Astrocyte of the hippocampus (primary cell): ENCODE measurements around the gene CX3CR1.
"Not testable (repeated sequence)": the region's sequence is repeated elsewhere in the genome, so short reads cannot be mapped to it uniquely, and the experiment has no call there.

Experiments
- DNase-seq: peaks from one replicate; pipeline ENCODE4 v3.0.0; 2011; ENCODE audit warnings: low read depth, low spot score

Gene CX3CR1

DNA sequence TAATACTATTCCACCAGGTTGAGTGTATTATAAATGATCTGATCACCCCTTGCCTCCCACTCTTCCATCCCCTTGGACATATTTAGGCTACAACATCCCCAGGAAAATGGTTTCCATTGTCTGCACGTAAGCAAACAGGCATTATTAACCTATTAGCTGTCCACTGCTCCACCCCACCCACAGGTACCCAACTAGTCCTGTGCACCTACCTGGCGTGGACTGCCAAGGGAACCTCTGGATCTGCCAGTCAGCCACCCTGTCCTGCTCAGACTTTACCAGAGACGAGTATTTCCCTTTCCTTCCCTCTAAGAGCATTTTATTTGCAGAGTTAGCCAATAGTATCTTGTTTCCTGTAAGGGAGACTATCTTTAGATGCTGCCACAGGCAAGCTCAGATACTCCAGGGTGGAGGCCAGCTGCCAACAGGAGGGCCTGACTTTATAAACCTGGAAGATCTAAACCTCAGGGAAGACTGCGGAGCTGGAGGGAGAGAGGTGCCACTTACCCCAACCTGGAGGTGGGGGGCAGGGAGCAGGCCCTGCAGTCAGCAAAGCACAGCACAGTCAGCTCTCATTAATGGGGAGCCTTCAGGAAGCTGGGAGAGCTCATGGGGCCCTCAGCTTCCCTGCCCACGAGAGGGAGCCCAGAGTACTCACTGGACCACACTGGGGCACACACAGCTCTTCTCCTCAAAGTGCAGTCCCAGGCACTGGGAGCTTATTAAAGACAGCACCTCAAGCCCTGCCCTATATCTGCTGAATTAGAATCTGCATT, at the start of gene CX3CR1:
CX3CR1 (minus strand) TSS at position 292 of the 773 bp plus-strand sequence. CDS start 13,527 bp downstream, outside the sequence.
- DNase-seq: no peak

- no peak for DNase-seq
Observed at GRCh38 chr3:39329493-39329892, 49.7 kb upstream of the CX3CR1 start, which contains the start of gene CCR8. Gene CCR8 (plus strand): TSS chr3:39329709. CDS start chr3:39332332, 2,623 bp downstream.

GRCh38 chr3:39327746-39328349, 48.0 kb upstream of the CX3CR1 start:
- DNase-seq: no peak

DNA sequence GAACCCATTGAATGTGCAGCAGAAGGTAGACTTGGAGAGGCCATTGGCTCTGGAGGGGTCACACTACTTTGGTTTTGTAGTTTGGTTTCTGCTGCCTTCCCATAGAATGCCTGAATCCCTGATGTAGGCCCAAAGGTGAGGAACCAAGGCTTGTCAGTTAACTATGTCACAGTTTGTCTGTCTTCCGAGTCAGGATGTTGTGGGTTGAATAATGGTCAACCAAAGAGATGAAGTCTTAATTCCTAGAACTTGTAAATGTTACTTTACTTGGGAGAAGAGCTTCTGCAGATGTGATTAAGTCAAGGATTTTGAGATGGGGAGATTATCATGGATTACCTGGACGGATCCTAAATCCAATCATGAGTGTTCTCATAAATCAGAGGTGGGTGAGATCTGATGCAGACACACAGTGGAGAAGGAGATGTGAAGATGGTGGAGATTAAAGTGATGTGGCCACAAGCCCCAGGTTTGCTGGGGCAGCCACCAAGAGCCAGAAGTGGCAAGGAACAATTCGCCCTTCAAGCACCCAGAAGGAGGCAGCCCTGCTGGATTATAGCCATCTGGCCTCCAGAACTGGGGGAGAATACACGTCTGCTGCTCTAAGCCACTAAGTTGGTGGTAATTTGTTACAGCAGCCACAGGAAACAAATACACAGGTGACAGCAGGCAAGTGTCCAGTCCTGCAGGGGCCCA, 47.4 kb upstream of the CX3CR1 start:
- no peak for DNase-seq

DNA sequence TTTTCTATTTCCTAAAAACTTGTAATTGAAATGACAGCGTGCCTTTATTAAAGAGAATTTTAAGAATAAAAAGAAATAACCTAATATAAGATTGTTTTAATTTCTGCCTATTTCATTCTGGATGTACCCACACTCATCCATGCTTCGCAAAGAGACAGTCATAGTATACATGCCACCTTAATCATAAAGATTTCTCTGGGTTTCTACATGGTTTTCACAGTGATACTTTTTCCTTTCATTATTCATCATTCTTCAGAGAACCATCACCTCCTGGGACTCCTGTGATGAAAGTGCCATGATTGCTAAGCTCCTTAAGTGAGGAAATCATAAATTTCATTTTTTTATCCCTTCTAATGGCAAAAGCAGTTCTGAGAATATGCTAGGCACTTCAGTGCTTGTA, 45.4 kb upstream of the CX3CR1 start:
- no peak for DNase-seq

DNA sequence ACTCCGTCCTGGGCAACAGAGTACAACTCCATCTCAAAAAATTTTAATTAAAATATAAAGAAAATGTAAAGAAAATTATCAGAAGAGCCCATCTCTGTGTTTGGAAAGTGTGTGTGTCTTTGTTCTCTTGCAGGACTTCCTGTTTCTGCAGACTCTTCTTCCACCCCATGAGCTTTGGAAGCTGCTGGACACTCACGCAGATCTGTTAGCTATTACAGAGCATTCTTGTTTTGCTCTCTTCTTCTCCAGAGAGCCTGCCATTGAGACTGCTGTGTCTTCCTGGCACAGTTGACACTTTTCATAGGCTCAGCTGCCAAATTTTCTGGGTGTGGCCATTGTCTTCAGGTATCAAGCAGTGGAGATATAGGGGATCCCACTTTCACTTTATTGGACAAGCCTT, 43.7 kb upstream of the CX3CR1 start:
- DNase-seq: no peak

DNA sequence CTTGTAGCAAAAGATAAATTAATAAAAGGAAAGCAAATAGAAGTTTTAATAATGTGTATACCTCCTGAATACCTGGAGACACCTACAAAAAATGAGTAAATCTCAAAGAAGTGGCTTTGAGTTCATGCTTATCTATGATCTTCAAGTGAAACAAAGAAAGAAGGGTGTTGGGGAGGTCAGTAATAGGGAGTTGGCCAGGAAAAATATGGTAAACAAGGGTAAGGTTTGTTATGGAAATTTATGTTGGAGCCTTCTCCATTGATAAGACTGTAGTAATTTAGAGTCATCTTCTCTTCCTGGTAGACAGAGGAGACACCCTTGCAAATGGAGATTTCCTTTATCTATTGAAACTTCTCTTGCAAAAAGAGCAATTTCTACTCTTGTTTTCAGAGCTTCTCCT, 43.1 kb upstream of the CX3CR1 start:
- DNase-seq: no peak

GRCh38 chr3:39322209-39322715, 42.4 kb upstream of the CX3CR1 start:
- DNase-seq: not testable (repeated sequence)

- DNase-seq: not testable (repeated sequence)
Observed at GRCh38 chr3:39321574-39321983, 41.7 kb upstream of the CX3CR1 start.

DNA sequence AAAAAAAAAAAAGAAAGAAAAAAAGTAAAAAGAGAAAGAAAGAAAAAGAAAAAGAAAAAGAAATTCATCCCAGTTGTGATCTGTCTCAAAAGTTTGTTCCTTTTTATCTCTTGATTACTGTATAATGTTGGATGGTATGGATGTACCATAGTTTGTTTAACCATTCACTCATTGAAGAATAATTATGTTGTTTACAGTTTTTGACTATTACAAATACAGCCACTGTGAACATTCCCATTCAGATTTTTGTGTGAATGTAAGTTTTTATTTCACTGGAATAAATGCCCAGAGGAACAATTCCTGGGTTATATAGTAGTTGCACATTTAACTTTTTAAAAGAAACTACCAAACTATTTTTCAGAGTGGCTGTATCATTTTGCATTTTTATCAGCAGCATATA, 39.4 kb upstream of the CX3CR1 start:
- no peak for DNase-seq

GRCh38 chr3:39318301-39318700, 38.5 kb upstream of the CX3CR1 start:
- no peak for DNase-seq

- no peak for DNase-seq
Observed at GRCh38 chr3:39317571-39318169, 37.8 kb upstream of the CX3CR1 start.

- DNase-seq: no peak
Observed at GRCh38 chr3:39315420-39315819, 35.6 kb upstream of the CX3CR1 start.

GRCh38 chr3:39313289-39313688, 33.5 kb upstream of the CX3CR1 start:
- no peak for DNase-seq

DNA sequence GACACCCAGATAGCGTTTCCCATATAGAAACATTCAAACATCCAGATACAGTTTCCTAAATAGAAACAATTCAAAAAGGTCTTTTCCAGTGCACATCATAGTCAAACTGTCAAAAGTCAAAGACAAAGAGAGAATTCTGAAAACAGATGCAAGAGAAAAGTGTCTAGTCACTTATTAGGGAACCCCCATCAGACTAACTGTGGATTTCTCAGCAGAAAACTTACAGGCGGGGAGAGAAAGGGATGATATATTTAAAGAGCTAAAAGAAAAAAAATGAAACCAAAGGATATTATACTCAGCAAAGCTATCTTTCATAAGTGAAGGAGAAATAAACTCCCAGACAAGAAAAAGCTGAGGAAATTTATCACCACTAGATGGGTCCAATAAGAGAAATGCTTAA, 22.3 kb upstream of the CX3CR1 start:
- no peak for DNase-seq

DNA sequence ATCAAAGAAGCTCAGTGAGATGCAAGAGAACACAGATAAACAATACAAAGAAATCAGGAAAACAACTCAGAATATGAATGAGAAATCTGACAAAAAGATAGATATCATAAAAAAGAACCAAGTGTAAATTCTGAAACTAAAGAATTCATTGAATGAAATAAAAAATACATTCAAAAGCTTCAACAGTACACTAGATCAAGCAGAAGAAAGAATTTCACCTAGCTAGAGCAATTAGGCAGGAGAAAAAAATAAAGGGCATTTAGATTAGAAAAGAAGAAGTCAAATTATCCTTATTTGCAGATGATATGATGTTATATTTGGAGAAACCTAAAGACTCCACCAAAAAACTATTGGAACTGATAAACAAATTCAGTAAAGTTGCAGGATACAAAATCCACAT, 19.4 kb upstream of the CX3CR1 start:
- DNase-seq: no peak

DNA sequence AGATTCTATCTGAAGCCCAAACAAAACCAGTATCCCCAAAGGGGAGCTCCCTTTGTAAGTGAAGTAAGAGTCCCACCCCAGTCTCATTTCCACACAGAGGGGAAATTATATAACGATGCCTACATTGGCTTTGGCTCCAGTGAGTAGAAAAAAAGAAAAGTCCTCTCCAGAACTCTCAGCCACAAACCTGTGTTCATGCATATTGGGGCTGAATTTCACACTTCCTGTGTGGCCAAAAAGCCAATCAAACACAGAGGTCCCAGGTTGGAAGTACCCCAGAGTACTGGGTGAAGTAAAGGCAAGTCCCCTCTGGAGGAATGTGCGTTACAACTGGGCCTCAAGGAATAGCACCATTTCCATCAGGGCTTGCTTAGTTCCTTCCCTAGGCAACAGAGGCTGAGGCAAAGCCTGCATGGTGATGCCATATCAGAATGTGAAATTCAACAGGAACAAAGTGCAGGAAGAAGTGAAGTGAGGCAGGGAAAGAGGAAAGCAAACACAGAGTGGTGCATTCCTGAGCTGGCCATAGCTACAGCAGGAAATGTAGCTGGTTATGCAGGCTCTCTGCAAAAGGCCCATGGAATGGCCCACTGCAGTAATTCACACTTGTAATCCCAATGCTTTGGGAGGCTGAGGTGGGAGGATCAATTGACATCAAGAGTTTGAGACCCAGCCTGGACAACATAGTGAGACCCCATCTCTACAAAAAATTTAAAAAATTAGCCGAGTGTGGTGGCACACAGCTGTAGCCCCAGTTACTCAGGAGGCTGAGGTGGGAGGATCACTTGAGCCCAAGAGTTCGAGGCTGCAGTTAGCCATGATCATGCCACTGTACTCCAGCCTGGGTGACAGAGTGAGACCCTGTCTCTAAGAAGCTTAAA, 16.6 kb upstream of the CX3CR1 start:
- no peak for DNase-seq

GRCh38 chr3:39295184-39295775, 15.4 kb upstream of the CX3CR1 start:
- no peak for DNase-seq

- DNase-seq: no peak
Observed at GRCh38 chr3:39294446-39295183, 14.8 kb upstream of the CX3CR1 start.

- DNase-seq: no peak
Observed at GRCh38 chr3:39292961-39293360, 13.1 kb upstream of the CX3CR1 start.
